Activated T-cell treated with anti-CD3 and anti-CD28 coated beads, Interleukin-2, amount 50 U/mL, for 4 hours (primary cell): ENCODE data around the gene IGFBP1. TPM values are rescaled to one million over a fixed set of nuclear protein-coding genes. Genes with fewer than 3 reads are reported as not detected.

ENCODE experiments used
- ATAC-seq, 2 donors: fragments of 200-7000 bp; cut with Tn5 transposase; one replicate each; pipeline ENCODE4 v1.10.0; 2021
- DNase-seq: peaks from one replicate; pipeline ENCODE4 v3.0.0-alpha.2; 2020
- H3K27me3 Mint-ChIP-seq: one replicate; pipeline ENCODE4 v1.8.0; 2021; ENCODE audit warnings: low read depth, mixed read lengths
- H3K36me3 Mint-ChIP-seq: one replicate; pipeline ENCODE4 v1.8.0; 2022; ENCODE audit warnings: mixed read lengths; ENCODE audit not compliant: insufficient read depth
- H3K4me1 Mint-ChIP-seq: one replicate; pipeline ENCODE4 v1.8.0; 2021; ENCODE audit warnings: low read depth, mixed read lengths
- H3K4me3 Mint-ChIP-seq: one replicate; pipeline ENCODE4 v1.8.0; 2021; ENCODE audit warnings: mild to moderate bottlenecking, moderate library complexity, mixed read lengths
- H3K9me3 Mint-ChIP-seq: one replicate; pipeline ENCODE4 v1.8.0; 2021; ENCODE audit warnings: mixed read lengths
- total RNA-seq, 3 donors: library from RNA; stranded (reverse); gene quantifications; one replicate each; pipeline ENCODE4 v1.2.1, GENCODE V29; 2021

The IGFBP1 gene
- total RNA-seq, 3 donors from 2014 or later, result 0.11 to 0.28 (median 0.13) TPM

- no peaks in the 10 kb centered on the region for H3K4me1 Mint-ChIP-seq
- H3K4me3 Mint-ChIP-seq, result no peak overlapping the region
- no peaks in the 10 kb centered on the region for H3K36me3 Mint-ChIP-seq
- ATAC-seq (no peak), DNase-seq (no peak)
- H3K27me3 Mint-ChIP-seq, result peaks cover 15% of the 10 kb centered on the region
- peaks cover 4% of the 10 kb centered on the region for H3K9me3 Mint-ChIP-seq
Measured at GRCh38 chr7:45909561-45909960, 21.3 kb downstream of the IGFBP1 start.

GRCh38 chr7:45910855-45911254 is 22.6 kb downstream of the IGFBP1 start:
- H3K4me3 Mint-ChIP-seq, result no peak overlapping the region
- H3K9me3 Mint-ChIP-seq, result peaks cover 4% of the 10 kb centered on the region
- H3K36me3 Mint-ChIP-seq, result no peaks in the 10 kb centered on the region
- no peaks in the 10 kb centered on the region for H3K4me1 Mint-ChIP-seq
- no peak for ATAC-seq
- no peak for DNase-seq
- H3K27me3 Mint-ChIP-seq, result peaks cover 19% of the 10 kb centered on the region

DNA sequence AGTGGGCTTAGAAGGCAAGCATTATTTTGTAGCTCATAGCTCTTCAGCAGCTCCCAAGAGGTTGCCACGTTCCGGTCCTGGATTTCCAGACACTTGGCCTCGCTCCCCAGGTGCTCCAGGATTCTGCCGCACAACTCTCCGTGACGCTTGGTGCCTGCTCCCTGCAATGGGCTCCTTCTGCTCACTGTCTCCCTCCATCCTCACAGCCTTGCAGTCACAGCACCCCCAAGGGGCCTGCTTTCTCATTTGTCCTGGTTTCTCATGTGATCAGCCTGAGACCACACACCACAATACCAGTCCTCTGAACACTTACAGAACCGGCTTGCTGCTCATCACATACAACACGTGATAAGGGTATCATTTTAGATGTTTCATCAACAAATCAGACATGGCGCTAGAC is 23.0 kb downstream of the IGFBP1 start:
- no peaks in the 10 kb centered on the region for H3K36me3 Mint-ChIP-seq
- DNase-seq (no peak), ATAC-seq (no peak)
- peaks cover 4% of the 10 kb centered on the region for H3K9me3 Mint-ChIP-seq
- H3K4me1 Mint-ChIP-seq, result no peaks in the 10 kb centered on the region
- H3K27me3 Mint-ChIP-seq, result peaks cover 23% of the 10 kb centered on the region
- H3K4me3 Mint-ChIP-seq, result no peak overlapping the region

DNA sequence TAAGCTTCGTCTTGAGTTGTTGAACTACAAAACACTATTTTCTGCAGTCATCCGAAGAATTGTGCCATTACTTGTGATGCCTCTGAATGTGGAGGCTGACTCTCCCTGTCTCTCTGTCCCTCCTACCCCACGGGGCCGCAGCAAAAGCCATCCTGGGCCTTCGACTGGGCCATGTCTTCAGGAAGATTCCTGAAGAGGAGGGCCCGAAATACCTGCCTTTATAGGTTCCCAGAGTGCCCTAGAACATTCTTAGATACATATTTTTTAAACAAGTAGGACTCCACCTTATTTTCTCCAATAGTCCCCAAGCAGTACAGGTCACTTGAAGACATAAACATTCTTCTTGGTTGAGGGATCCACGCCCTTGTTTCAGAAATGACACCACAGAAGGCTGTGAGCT is 24.7 kb downstream of the IGFBP1 start:
- Mint-ChIP-seq H3K4me1 (no peaks in the 10 kb centered on the region), H3K36me3 (no peaks in the 10 kb centered on the region), H3K4me3 (no peak overlapping the region), H3K27me3 (peaks cover 35% of the 10 kb centered on the region), H3K9me3 (peaks cover 4% of the 10 kb centered on the region)
- ATAC-seq, result no peak
- DNase-seq, result no peak

DNA sequence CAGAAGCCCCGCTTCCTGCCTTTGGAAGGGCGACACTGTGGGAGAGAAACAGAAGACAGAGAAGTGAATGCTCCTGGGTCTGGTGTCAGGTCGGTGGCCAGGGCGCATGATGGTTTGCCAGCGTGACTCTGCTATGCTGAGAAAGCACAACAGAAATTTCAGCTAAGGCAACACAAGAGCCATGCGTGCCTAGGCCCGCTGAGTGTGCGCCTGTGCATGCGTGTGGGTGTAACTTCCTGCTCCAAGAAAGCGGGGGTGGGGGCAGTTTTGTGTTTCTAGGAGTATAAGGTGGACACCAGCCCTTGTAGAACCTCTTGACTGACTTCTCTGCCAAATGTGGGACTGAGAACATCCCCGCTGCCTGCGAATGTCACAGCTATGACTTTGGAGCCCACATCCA is 26.6 kb downstream of the IGFBP1 start:
- ATAC-seq (no peak), DNase-seq (no peak)
- peaks cover 1% of the 10 kb centered on the region for H3K4me1 Mint-ChIP-seq
- H3K27me3 Mint-ChIP-seq, result peaks cover 50% of the 10 kb centered on the region
- no peaks in the 10 kb centered on the region for H3K36me3 Mint-ChIP-seq
- H3K9me3 Mint-ChIP-seq, result no peaks in the 10 kb centered on the region
- no peak overlapping the region for H3K4me3 Mint-ChIP-seq

DNA sequence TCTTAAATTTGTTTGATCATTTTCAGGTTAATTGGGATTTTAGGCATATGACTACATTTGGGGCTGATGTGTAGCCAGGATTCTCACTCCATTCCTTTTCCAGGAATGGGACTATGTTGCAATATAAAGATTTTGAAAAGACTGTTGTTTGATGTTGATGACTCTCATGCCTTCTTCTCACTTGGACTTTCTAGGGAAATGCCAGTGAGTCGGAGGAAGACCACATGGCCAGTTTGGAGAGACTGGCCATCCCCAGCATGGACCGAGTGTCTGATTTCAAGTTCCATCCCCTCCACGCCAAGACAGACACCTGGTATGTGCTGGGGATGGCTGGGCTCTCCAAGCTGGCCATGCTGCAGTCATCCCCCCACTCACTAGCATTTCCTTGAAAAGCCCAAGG is 27.3 kb downstream of the IGFBP1 start:
- Mint-ChIP-seq H3K27me3 (peaks cover 55% of the 10 kb centered on the region), H3K9me3 (no peaks in the 10 kb centered on the region), H3K4me3 (no peak overlapping the region), H3K4me1 (peaks cover 6% of the 10 kb centered on the region), H3K36me3 (no peaks in the 10 kb centered on the region)
- ATAC-seq (no peak), DNase-seq (no peak)

DNA sequence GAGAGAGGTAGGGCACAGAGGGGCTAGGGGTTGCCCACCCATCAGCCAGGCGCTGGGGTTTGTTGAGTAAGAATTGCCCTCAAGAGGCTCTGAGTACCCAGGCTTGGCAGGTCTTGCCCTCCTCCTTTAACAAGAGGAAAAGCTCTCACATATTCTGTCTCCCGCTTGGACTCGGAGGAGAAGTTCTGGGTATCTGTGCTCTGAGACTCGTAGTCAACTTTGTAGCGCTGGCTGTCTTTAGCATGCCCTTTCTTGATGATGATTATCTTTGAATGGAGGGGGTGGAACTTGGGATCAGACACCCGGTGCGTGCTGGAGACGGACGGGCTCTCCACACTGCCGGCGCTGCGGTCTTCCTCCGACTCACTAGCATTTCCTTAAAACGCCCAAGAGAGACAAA is 28.8 kb downstream of the IGFBP1 start:
- H3K4me1 Mint-ChIP-seq, result peaks cover 8% of the 10 kb centered on the region
- H3K4me3 Mint-ChIP-seq, result no peak overlapping the region
- no peak for ATAC-seq
- H3K9me3 Mint-ChIP-seq, result no peaks in the 10 kb centered on the region
- no peak for DNase-seq
- H3K36me3 Mint-ChIP-seq, result no peaks in the 10 kb centered on the region
- peaks cover 61% of the 10 kb centered on the region for H3K27me3 Mint-ChIP-seq

- peaks cover 14% of the 10 kb centered on the region for H3K4me1 Mint-ChIP-seq
- H3K36me3 Mint-ChIP-seq, result no peaks in the 10 kb centered on the region
- H3K27me3 Mint-ChIP-seq, result peaks cover 63% of the 10 kb centered on the region
- ATAC-seq (peak in 1 of 2 donors; percentile 33), DNase-seq (peak; percentile 71)
- H3K9me3 Mint-ChIP-seq, result no peaks in the 10 kb centered on the region
- no peak overlapping the region for H3K4me3 Mint-ChIP-seq
Measured at GRCh38 chr7:45917658-45918057, 29.4 kb downstream of the IGFBP1 start.

GRCh38 chr7:45918556-45918955 is 30.3 kb downstream of the IGFBP1 start:
- DNase-seq, result no peak
- H3K4me3 Mint-ChIP-seq, result no peak overlapping the region
- H3K36me3 Mint-ChIP-seq, result no peaks in the 10 kb centered on the region
- no peaks in the 10 kb centered on the region for H3K9me3 Mint-ChIP-seq
- peaks cover 68% of the 10 kb centered on the region for H3K27me3 Mint-ChIP-seq
- H3K4me1 Mint-ChIP-seq, result peaks cover 21% of the 10 kb centered on the region
- ATAC-seq, result no peak

GRCh38 chr7:45919231-45919784 is 31.0 kb downstream of the IGFBP1 start:
- no peak overlapping the region for H3K4me3 Mint-ChIP-seq
- H3K4me1 Mint-ChIP-seq, result peaks cover 21% of the 10 kb centered on the region
- H3K36me3 Mint-ChIP-seq, result no peaks in the 10 kb centered on the region
- DNase-seq, result no peak
- no peaks in the 10 kb centered on the region for H3K9me3 Mint-ChIP-seq
- H3K27me3 Mint-ChIP-seq, result peaks cover 70% of the 10 kb centered on the region
- no peak for ATAC-seq

- peak overlapping the region; percentile 72 for H3K4me3 Mint-ChIP-seq
- DNase-seq, result no peak
- H3K9me3 Mint-ChIP-seq, result no peaks in the 10 kb centered on the region
- no peak for ATAC-seq
- peaks cover 21% of the 10 kb centered on the region for H3K4me1 Mint-ChIP-seq
- H3K36me3 Mint-ChIP-seq, result no peaks in the 10 kb centered on the region
- peaks cover 73% of the 10 kb centered on the region for H3K27me3 Mint-ChIP-seq
Measured at GRCh38 chr7:45919993-45920459, 31.7 kb downstream of the IGFBP1 start.

GRCh38 chr7:45920502-45921380 is 32.5 kb downstream of the IGFBP1 start, which contains the start of gene IGFBP3:
Gene IGFBP3 (minus strand): TSS chr7:45921272. CDS start chr7:45921140, 132 bp downstream.
- DNase-seq (peak; percentile 14), ATAC-seq (peak; percentile 54 to 66)
- Mint-ChIP-seq H3K9me3 (no peaks in the 10 kb centered on the region), H3K4me1 (peaks cover 21% of the 10 kb centered on the region), H3K27me3 (peaks cover 76% of the 10 kb centered on the region), H3K36me3 (no peaks in the 10 kb centered on the region), H3K4me3 (peak within 1 kb of the TSS; percentile 72)

DNA sequence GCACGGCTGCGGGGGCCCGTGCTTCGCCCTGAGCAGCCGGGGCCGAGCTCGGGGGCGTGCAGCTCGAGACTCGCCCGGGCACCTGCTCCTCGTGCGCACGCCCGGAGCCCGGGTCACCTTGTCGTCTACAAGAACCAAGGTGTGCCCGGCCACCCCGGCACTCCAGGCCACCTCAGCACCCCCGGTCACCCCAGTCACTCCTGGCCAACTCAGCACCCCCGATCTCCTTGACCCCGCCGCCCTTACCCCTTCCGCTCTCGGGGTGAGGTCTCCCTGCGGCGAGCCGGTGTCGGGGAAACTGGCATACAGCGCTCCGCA is 33.1 kb downstream of the IGFBP1 start:
- Mint-ChIP-seq H3K36me3 (no peaks in the 10 kb centered on the region), H3K9me3 (no peaks in the 10 kb centered on the region), H3K4me1 (peaks cover 21% of the 10 kb centered on the region), H3K27me3 (peaks cover 70% of the 10 kb centered on the region), H3K4me3 (peak overlapping the region; percentile 55)
- no peak for DNase-seq
- no peak for ATAC-seq

DNA sequence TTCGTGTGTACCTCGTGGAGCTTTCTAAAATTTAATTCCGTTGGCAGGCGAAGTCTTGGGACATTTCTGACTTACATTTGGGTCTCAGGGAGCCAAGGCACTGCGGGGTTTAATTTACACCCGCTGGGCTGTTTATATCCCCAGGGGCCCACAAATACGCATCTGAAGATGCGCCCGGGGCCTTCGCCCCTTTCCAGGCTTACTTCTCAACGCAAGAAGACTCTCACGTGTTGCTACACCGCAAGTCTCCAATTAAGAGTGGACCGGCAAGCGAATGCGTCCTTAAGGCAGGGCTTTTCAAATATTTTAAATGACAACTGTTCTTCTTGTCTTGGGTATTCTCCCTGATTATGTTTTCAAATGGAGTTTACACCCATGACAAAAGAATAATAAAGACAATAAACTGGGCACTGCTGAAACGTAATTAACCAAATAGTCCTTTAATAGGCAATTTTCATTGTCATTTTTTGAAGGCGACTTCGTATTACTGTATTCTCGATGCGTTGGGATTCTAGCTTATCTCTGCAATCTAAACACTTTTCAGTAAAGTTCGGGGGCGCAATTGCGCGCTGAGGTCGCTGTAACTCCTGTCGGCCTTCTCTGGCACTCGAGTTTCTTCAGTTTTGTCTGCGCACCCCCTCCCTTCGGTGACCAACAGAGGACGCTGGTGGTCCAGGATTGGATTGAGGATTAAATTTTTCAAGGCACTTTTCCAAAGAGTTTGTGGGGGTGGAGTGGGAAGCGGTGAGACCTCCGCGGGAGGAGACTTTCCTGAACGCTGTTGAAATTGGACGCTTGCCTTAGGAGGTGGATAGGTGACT is 33.6 kb downstream of the IGFBP1 start:
- Mint-ChIP-seq H3K36me3 (no peaks in the 10 kb centered on the region), H3K9me3 (no peaks in the 10 kb centered on the region), H3K4me3 (peak overlapping the region; percentile 55), H3K27me3 (peaks cover 66% of the 10 kb centered on the region), H3K4me1 (peaks cover 21% of the 10 kb centered on the region)
- no peak for ATAC-seq
- DNase-seq, result no peak
